TTC549 (cell line): ENCODE data around the gene PRSS23.

Experiments used
- FAIRE-seq: peaks from 2 replicates; lab custom pipeline; 2012; peaks lifted over from hg19 to GRCh38; lab: Jason Lieb, UNC

PRSS23 gene

DNA sequence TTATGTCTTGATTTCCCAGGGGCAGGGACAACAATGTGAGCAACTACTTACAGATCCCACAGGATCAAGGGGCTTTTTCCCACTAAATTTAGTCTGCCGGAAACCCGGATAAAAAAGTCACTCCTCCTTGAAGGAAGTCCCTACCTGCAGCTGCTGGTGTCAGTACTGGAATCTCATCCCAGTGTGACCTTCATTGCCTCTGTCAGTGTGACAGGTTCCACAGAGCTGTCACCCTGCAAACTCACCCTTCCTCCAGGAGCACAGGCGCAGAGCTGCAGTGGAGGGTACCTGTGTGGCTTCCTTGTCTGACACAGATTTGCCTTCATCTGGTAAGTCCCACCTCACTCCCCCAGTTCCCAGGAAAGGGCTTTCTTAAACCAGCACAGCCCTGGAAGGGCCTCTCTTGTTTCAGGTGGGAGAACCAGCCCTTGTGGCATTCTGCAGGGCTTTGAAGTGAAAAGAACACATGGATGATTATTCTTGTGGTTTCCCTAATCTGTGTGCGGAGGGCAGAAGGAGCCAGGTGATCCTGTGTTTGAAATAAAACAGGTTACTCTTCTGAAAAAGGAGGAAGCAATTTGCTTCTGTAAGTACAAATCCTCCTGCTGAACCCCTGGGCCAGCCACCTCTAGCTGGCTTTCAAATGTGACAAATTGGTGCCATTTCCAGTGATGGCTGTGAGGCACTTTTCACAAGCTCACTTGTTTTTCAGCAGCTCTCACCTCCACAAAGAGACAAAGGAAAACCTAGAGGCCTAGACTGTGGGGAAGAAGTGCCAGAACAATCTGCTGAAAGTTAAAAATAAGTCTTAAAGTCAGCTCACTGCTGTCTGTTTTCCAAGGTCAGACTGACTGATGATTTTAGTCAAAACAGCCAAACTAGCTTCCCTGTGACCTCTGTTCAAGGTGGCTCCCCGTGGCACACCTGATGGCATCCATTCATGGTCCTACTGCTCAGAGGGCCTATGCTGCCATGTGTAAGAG is 9.2 kb upstream of the PRSS23 start:
- no peak for FAIRE-seq

- no peak for FAIRE-seq
Observed at GRCh38 chr11:86792150-86792549, 8.2 kb upstream of the PRSS23 start.

DNA sequence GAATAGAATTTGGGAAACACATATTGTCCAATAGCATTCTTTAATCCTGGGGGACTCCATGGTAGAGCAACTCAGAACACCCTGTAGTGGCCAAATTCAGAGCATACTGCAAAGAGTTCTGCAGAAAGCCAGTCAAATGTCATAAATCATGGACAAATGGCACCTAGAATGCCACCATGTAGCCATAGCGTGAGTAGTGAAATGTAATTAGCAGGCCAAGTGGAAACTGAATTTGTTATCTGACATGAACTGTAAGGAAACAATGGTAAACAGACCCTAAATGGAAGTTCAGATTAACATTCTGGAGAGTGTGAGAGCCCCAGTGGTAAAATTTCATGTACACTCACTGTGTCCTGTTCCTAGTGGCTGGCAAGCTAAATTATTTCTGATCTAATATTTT is 7.0 kb upstream of the PRSS23 start:
- no peak for FAIRE-seq

DNA sequence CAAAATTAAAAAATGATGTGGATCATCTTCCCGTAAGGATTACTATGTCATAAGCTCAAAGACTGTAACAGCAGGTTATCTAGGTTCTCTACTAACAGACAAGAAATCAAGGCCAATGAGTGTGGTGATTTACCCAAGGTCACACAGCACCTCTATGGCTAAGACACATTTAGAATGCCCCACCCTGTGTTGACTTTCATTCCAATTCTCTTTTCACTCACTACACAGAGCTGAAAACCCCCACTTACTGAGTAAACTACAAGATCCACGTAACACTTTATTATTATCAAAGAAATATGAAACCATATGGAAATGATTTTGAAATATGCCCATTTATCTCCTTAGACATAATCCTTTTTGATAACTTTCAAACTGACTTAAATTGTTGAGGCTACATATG is 4.8 kb upstream of the PRSS23 start:
- no peak for FAIRE-seq

GRCh38 chr11:86795949-86796348 is 4.4 kb upstream of the PRSS23 start:
- FAIRE-seq = no peak

- no peak for FAIRE-seq
Observed at GRCh38 chr11:86797133-86797532, 3.2 kb upstream of the PRSS23 start.

DNA sequence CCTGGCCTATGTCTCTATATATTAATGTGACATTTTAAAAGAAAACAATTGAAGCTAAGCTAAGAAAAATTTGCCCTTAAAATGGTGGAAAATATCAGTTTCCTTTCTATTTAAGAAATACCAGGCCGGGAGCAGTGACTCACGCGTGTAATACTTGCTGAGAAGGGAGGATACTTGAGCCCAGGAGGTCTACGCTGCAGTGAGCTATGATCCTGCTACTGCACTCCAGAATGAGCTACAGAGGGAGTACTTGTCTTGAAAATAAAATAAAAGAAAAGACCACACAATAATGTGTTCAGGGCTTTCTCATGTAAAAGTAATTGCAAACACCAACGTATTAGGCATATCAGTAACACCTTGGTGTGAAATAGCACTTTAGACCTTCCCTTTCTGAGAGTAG is 1.4 kb upstream of the PRSS23 start:
- FAIRE-seq = no peak

GRCh38 chr11:86799680-86800075 is 664 bp upstream of the PRSS23 start:
- no peak for FAIRE-seq

DNA sequence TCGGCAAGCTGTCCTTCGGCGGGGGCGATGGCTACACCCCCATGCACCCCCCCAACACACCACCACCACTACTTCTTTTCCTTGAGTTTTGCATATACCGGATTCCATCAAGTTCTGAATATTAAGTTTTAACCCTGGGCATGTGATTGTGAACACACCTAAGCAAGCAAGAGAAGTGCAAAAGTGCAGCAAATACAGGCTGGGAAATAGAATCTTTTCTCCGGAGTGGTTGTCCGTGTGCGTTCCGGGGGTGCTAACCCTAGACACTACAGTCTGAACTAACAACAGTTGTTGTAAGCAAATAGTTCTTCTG is 574 bp downstream of the PRSS23 start:
- no peak for FAIRE-seq

DNA sequence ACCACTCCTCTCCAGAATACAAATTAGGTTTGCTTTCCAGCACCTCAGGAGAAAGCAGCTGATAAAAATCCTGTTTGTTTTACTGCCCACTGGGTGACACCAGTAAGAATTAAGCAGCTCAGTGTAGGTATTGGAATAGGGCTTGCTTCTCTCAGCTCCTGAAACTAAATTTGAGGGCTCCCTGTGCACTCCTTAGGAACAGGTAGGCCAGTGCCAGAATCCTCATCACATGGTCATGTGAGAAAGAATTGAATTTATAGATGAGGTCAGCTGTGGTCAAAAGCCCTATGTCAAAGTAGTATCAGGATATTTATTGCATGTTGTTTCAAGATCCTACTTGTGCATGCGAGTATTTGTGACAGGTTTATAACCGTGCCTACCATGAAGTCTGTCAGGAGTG is 1.0 kb downstream of the PRSS23 start:
- FAIRE-seq = no peak

GRCh38 chr11:86802146-86802545 is 1.8 kb downstream of the PRSS23 start:
- FAIRE-seq = no peak

GRCh38 chr11:86802601-86803051 is 2.3 kb downstream of the PRSS23 start:
- peak; percentile 46 for FAIRE-seq

GRCh38 chr11:86803136-86804045 is 3.0 kb downstream of the PRSS23 start:
- FAIRE-seq = no peak

GRCh38 chr11:86804951-86805350 is 4.6 kb downstream of the PRSS23 start:
- FAIRE-seq = no peak

DNA sequence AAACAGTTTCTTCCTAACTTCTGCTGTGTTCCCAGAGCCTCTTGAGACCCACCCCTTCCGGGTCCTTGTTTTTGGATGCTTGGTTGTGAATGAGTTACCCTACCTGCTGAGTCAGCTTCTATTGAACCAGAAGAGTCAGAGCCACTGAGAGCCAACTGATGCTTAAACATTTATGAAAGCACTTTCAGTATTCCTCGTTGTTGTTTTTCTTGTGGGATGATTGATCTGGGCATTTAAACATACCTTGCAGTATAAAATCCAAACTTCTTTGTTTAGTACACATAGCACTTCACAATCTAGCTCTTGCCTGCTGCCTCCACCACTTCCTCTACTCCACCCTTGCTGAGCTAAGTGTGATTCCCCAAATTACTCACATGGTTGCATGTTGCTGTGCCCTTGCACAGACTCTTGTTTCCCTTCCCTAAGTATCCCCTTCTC is 5.5 kb downstream of the PRSS23 start:
- no peak for FAIRE-seq

- no peak for FAIRE-seq
Observed at GRCh38 chr11:86806903-86807302, 6.6 kb downstream of the PRSS23 start.

DNA sequence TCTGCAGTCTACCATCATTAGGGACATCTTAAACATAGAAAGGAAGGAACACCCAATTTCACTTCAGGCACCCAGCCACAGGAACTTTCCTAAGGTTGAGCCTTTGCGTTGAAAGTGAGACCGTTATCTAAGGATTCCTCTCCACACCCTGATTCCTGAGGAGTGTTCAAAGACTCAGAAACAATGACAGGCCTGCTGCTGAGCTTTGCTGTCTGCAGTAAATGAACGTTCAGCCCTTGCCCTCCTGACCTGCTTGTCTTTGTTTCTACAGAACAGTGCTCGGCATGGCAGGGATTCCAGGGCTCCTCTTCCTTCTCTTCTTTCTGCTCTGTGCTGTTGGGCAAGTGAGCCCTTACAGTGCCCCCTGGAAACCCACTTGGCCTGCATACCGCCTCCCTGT is 7.0 kb downstream of the PRSS23 start:
- FAIRE-seq = no peak

DNA sequence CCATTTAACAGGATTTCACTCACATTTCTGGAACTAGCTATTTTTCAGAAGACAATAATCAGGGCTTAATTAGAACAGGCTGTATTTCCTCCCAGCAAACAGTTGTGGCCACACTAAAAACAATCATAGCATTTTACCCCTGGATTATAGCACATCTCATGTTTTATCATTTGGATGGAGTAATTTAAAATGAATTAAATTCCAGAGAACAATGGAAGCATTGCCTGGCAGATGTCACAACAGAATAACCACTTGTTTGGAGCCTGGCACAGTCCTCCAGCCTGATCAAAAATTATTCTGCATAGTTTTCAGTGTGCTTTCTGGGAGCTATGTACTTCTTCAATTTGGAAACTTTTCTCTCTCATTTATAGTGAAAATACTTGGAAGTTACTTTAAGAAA is 9.2 kb downstream of the PRSS23 start:
- no peak for FAIRE-seq

DNA sequence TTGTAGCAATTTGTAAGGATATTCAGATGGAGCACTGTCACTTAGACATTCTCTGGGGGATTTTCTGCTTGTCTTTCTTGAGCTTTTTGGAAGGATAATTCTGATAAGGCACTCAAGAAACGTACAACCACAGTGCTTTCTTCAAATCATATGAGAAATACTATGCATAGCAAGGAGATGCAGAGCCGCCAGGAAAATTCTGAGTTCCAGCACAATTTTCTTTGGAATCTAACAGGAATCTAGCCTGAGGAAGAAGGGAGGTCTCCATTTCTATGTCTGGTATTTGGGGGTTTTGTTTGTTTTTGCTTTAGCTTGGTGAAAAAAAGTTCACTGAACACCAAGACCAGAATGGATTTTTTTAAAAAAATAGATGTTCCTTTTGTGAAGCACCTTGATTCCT is 9.9 kb downstream of the PRSS23 start:
- FAIRE-seq = no peak

DNA sequence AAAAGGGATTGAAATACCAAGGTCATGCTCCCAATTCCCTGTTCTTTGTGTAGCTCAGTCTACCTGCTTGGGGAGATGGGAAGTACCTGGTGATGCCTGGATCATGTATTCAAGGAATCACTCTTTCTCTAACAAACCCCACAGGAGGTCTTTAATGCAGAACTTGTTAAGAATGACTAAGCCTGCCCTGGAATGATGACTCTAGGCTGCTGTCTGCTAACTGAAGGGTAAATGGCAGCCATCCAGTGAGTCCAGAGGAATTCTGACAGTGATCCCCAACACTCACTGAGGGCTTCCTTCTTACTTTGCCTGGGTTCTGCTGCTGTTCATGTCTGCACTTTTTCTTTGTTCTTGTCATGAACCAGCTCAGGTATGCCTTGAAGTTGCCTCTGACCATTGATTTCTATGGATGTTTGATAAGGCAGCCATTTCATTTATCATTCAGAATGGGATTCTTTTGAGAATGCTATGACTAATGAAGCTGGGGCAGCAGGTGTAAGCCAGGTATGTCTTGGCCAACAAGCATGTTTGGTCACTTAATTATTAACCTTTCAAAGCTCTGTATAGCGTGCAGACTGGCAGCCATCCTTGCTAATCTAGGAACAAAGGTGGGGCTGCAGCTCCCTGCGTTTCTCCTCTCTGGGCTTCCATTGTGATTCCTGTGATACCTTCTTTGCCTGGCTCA is 11.4 kb downstream of the PRSS23 start:
- no peak for FAIRE-seq

DNA sequence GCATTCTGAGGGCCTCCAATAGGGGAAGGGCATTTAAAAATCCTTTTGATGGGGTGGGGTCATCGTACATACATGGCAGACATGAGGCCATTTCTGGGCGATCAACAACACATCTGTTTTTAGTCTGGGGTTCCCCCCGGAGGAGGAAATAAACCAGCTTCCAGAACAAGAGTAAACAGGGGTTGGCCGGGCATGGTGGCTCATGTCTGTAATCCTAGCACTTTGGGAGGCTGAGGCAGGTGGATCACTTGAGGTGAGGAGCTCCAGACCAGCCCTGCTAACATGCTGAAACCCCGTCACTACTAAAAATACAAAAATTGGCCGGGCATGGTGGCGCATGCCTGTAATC is 12.0 kb downstream of the PRSS23 start:
- FAIRE-seq = no peak

GRCh38 chr11:86812981-86813380 is 12.6 kb downstream of the PRSS23 start:
- FAIRE-seq = no peak

- peak; percentile 94 for FAIRE-seq
Observed at GRCh38 chr11:86814775-86815174, 14.4 kb downstream of the PRSS23 start.
